ENCODE measurements around the gene ABL1.

GRCh38 chr9:130936285-130937117 is 101.4 kb downstream of the ABL1 start:
- TF ChIP-seq CTCF (IDR thresholded peaks at IDR 0.05; ENCODE audit: insufficient read depth, low read length, poor library complexity, severe bottlenecking) (no peak), EZH2phosphoT487 (conservative IDR thresholded peaks at IDR 0.05; ENCODE audit: low read length) (no peak)

Measured in SU-DHL-6 (cell line).